Neural cell (in vitro differentiated cells): Measurements from ENCODE around the gene SLC39A7. TPM values are rescaled to one million over a fixed set of nuclear protein-coding genes. Genes with fewer than 3 reads are reported as not detected.

Source experiments
- H2AFZ ChIP-seq: fragments of 200-600, 300-800 bp; sonication (generic), shearing (Covaris generic); 2 replicates; pipeline ENCODE4 v1.6.0; 2014; ENCODE audit warnings: low read depth, mild to moderate bottlenecking, antibody characterized with exemption, low read length, moderate library complexity
- H3F3A ChIP-seq: fragments of 200-600 bp; shearing (Covaris generic); 2 replicates; pipeline ENCODE4 v1.6.1; 2016; ENCODE audit warnings: mild to moderate bottlenecking, moderate library complexity, mixed read lengths, antibody characterized with exemption, low read length; ENCODE audit not compliant: insufficient read depth, poor library complexity, severe bottlenecking
- H3K27ac ChIP-seq: fragments of 200-600, 300-800 bp; sonication (generic), shearing (Covaris generic); 2 replicates; pipeline ENCODE4 v1.5.1; 2014; ENCODE audit warnings: mild to moderate bottlenecking, low read length, moderate library complexity
- H3K27me3 ChIP-seq: fragments of 300-800, 200-600 bp; sonication (generic), shearing (Covaris generic); 2 replicates; pipeline ENCODE4 v1.6.0; 2014; ENCODE audit warnings: mild to moderate bottlenecking, low read depth, low read length, moderate library complexity; ENCODE audit not compliant: insufficient read depth
- H3K36me3 ChIP-seq: fragments of 300-800, 200-600 bp; sonication (generic), shearing (Covaris generic); 2 replicates; pipeline ENCODE4 v1.5.1; 2014; ENCODE audit warnings: mild to moderate bottlenecking, antibody characterized with exemption, low read length, moderate library complexity; ENCODE audit not compliant: insufficient read depth
- H3K4me2 ChIP-seq: fragments of 300-800, 200-600 bp; sonication (generic), shearing (Covaris generic); 2 replicates; pipeline ENCODE4 v1.6.0; 2014; ENCODE audit warnings: mild to moderate bottlenecking, low read length
- H3K4me3 ChIP-seq: fragments of 300-800, 200-600 bp; sonication (generic), shearing (Covaris generic); 2 replicates; pipeline ENCODE4 v1.5.1; 2014; ENCODE audit warnings: mild to moderate bottlenecking, low read length, moderate library complexity
- H3K79me2 ChIP-seq: fragments of 200-600 bp; shearing (Covaris generic); replicated peaks from 2 replicates; pipeline ENCODE4 v1.6.0; 2014; ENCODE audit warnings: mild to moderate bottlenecking, low read length, moderate library complexity; ENCODE audit not compliant: insufficient read depth
- H3K9ac ChIP-seq: fragments of 300-800, 200-600 bp; sonication (generic), shearing (Covaris generic); 2 replicates; pipeline ENCODE4 v1.6.1; 2016; ENCODE audit warnings: mild to moderate bottlenecking, low read length, mixed read lengths
- H3K9me2 ChIP-seq: fragments of 200-600 bp; shearing (Covaris generic); 2 replicates; pipeline ENCODE4 v1.6.1; 2016; ENCODE audit warnings: mild to moderate bottlenecking, low read length, mixed read lengths; ENCODE audit not compliant: insufficient read depth
- H3K9me3 ChIP-seq: fragments of 200-600, 300-800 bp; sonication (generic), shearing (Covaris generic); 2 replicates; pipeline ENCODE4 v1.6.1; 2016; ENCODE audit warnings: mild to moderate bottlenecking, mixed run types, low read length, moderate library complexity, mixed read lengths
- H4K20me1 ChIP-seq: fragments of 200-600 bp; shearing (Covaris generic); 2 replicates; pipeline ENCODE4 v1.6.1; 2016; ENCODE audit warnings: mild to moderate bottlenecking, mixed run types; ENCODE audit not compliant: insufficient read depth
- EP300 ChIP-seq: fragments of 450-650 bp; conservative IDR thresholded peaks from 2 replicates; pipeline ENCODE4 v1.6.1; 2014; ENCODE audit warnings: antibody characterized with exemption, mild to moderate bottlenecking, moderate library complexity; ENCODE audit not compliant: poor library complexity, severe bottlenecking
- EZH2 ChIP-seq: fragments of 200-600, 300-800 bp; shearing (Covaris generic), sonication (generic); IDR thresholded peaks from 2 replicates; pipeline ENCODE4 v1.6.1; 2014; ENCODE audit warnings: antibody characterized with exemption, low read length, borderline replicate concordance, mild to moderate bottlenecking; ENCODE audit not compliant: insufficient read depth, poor library complexity, severe bottlenecking
- MXI1 ChIP-seq: fragments of 450-650 bp; conservative IDR thresholded peaks from 2 replicates; pipeline ENCODE4 v1.6.1; 2014; ENCODE audit warnings: antibody characterized with exemption, mild to moderate bottlenecking; ENCODE audit not compliant: poor library complexity, severe bottlenecking
- POLR2AphosphoS5 ChIP-seq: IDR thresholded peaks from 2 replicates; pipeline ENCODE4 v1.6.1; 2012
- RAD21 ChIP-seq: fragments of 450-650 bp; conservative IDR thresholded peaks from 2 replicates; pipeline ENCODE4 v1.6.1; 2014; ENCODE audit warnings: antibody characterized with exemption, mild to moderate bottlenecking, moderate library complexity
- SMC3 ChIP-seq: fragments of 450-650 bp; conservative IDR thresholded peaks from 2 replicates; pipeline ENCODE4 v1.6.1; 2014; ENCODE audit warnings: antibody characterized with exemption, mild to moderate bottlenecking, moderate library complexity; ENCODE audit not compliant: poor library complexity
- TAF1 ChIP-seq: IDR thresholded peaks from 2 replicates; pipeline ENCODE4 v1.6.1; 2012; ENCODE audit warnings: low read depth
- polyA plus RNA-seq: library from polyadenylated mRNA; depleted of rRNA; stranded (reverse); fragments of >200 nt; gene quantifications from 2 replicates; pipeline ENCODE4 v1.2.3, GENCODE V29; 2014
- TF ChIP-seq, protein P1 (sequence below): fragments of 450-650 bp; IDR thresholded peaks from 2 replicates; pipeline ENCODE4 v1.5.1; 2014; ENCODE audit warnings: antibody characterized with exemption, mild to moderate bottlenecking, moderate library complexity; ENCODE audit not compliant: poor library complexity, severe bottlenecking
- TF ChIP-seq, protein P2 (sequence below): IDR thresholded peaks from 2 replicates; pipeline ENCODE4 v1.6.1; 2012; ENCODE audit warnings: borderline replicate concordance

SLC39A7 gene
- polyA plus RNA-seq, 1 donor from 2014 or later: 99.8 TPM

DNA sequence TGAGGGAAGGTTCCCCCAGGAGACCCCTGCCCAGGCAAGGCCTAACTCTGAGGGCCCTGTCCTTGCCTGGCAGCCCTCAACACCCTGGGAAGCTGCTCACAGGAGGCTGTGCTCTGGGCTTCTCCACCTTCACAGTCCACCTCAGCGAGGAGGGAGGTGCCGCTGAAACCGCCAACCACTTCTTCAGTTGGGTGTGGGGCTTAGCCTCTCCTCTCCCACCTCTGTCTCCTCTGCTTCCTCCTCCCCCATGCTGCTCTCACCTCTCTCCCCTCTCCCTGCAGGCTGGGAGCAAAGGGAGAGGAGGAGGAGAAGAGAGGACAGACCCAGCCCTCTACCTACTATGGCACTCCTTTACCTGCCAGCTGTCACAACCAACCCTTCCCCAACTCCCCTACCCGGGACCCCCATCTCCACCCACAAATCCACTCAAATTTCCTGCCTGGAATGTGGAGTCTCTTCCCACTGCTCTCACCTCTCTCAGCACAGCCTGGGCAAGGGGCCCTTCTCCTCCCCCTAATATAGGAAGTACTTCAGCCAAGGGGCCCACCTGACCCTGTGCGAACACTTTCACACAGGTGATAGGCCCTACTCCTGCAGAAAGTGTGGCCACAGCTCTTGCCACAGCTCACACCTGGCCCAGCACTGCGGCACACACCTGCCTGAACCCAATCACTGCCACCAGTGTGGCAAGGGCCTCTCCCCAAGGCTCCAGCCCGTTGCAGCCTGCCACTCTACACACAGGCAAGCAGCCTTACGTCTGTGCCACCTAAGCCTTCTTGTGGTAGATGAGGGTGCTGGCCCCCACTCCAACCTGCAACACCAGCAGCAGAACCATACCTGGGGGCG lies 14.8 kb downstream of the SLC39A7 start:
- Histone ChIP-seq H3K4me2 (no peak overlapping the region), H3K9ac (no peak overlapping the region), H3K79me2 (no peaks in the 10 kb centered on the region), H3K27me3 (peaks cover 5% of the 10 kb centered on the region), H4K20me1 (no peaks in the 10 kb centered on the region), H2AFZ (no peak overlapping the region), H3F3A (no peaks in the 10 kb centered on the region), H3K27ac (no peak overlapping the region), H3K36me3 (no peaks in the 10 kb centered on the region), H3K4me3 (no peak overlapping the region), H3K9me2 (no peaks in the 10 kb centered on the region), H3K9me3 (no peaks in the 10 kb centered on the region)
- no peak for TF ChIP-seq SMC3
- TF ChIP-seq, protein P1, sequence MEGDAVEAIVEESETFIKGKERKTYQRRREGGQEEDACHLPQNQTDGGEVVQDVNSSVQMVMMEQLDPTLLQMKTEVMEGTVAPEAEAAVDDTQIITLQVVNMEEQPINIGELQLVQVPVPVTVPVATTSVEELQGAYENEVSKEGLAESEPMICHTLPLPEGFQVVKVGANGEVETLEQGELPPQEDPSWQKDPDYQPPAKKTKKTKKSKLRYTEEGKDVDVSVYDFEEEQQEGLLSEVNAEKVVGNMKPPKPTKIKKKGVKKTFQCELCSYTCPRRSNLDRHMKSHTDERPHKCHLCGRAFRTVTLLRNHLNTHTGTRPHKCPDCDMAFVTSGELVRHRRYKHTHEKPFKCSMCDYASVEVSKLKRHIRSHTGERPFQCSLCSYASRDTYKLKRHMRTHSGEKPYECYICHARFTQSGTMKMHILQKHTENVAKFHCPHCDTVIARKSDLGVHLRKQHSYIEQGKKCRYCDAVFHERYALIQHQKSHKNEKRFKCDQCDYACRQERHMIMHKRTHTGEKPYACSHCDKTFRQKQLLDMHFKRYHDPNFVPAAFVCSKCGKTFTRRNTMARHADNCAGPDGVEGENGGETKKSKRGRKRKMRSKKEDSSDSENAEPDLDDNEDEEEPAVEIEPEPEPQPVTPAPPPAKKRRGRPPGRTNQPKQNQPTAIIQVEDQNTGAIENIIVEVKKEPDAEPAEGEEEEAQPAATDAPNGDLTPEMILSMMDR: no peak
- no peak for TF ChIP-seq RAD21
- TF ChIP-seq EP300: no peak
- TF ChIP-seq TAF1: no peak
- TF ChIP-seq, protein P2, sequence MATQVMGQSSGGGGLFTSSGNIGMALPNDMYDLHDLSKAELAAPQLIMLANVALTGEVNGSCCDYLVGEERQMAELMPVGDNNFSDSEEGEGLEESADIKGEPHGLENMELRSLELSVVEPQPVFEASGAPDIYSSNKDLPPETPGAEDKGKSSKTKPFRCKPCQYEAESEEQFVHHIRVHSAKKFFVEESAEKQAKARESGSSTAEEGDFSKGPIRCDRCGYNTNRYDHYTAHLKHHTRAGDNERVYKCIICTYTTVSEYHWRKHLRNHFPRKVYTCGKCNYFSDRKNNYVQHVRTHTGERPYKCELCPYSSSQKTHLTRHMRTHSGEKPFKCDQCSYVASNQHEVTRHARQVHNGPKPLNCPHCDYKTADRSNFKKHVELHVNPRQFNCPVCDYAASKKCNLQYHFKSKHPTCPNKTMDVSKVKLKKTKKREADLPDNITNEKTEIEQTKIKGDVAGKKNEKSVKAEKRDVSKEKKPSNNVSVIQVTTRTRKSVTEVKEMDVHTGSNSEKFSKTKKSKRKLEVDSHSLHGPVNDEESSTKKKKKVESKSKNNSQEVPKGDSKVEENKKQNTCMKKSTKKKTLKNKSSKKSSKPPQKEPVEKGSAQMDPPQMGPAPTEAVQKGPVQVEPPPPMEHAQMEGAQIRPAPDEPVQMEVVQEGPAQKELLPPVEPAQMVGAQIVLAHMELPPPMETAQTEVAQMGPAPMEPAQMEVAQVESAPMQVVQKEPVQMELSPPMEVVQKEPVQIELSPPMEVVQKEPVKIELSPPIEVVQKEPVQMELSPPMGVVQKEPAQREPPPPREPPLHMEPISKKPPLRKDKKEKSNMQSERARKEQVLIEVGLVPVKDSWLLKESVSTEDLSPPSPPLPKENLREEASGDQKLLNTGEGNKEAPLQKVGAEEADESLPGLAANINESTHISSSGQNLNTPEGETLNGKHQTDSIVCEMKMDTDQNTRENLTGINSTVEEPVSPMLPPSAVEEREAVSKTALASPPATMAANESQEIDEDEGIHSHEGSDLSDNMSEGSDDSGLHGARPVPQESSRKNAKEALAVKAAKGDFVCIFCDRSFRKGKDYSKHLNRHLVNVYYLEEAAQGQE: no peak
- TF ChIP-seq EZH2: no peak
- no peak for TF ChIP-seq POLR2AphosphoS5
- TF ChIP-seq MXI1: no peak

DNA sequence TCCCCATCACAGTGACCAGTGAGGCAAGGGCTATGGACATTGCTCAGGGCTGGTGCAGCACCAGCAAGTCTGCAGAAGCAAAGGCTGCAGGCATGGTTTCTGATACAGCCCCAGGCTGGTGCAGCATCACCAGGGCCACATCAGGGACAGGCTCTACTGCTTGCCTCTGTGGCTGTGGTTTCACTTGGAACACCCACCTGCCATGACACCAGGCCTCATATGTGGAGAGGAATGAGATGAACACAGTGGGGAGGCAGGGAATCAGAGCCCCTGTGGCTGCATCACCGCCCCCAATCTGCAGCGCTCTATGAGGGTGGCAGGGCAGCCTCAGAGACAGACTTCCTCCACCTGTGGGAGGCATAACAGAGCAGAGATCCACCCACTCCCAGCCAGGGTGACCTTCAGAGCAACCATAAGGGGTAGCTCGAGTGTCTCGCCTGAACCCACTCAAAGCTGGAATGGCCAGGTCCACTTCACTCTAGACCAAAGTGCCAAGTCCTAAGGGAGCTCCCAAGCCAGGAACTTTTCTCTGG lies 15.5 kb downstream of the SLC39A7 start:
- Histone ChIP-seq H3K4me3 (no peak overlapping the region), H3F3A (no peaks in the 10 kb centered on the region), H3K27ac (no peak overlapping the region), H3K36me3 (no peaks in the 10 kb centered on the region), H2AFZ (no peak overlapping the region), H4K20me1 (no peaks in the 10 kb centered on the region), H3K4me2 (no peak overlapping the region), H3K9ac (no peak overlapping the region), H3K9me2 (no peaks in the 10 kb centered on the region), H3K79me2 (no peaks in the 10 kb centered on the region), H3K27me3 (peaks cover 5% of the 10 kb centered on the region), H3K9me3 (no peaks in the 10 kb centered on the region)
- TF ChIP-seq EZH2: no peak
- no peak for TF ChIP-seq TAF1
- no peak for TF ChIP-seq POLR2AphosphoS5
- no peak for TF ChIP-seq RAD21
- TF ChIP-seq SMC3: no peak
- TF ChIP-seq, protein P2: no peak
- no peak for TF ChIP-seq EP300
- TF ChIP-seq, protein P1: no peak
- no peak for TF ChIP-seq MXI1
